ENCODE measurements around the gene GNG8.
A peak's percentile ranks its signal among the peaks of the same experiment; 100 is the strongest.

Gene GNG8

DNA sequence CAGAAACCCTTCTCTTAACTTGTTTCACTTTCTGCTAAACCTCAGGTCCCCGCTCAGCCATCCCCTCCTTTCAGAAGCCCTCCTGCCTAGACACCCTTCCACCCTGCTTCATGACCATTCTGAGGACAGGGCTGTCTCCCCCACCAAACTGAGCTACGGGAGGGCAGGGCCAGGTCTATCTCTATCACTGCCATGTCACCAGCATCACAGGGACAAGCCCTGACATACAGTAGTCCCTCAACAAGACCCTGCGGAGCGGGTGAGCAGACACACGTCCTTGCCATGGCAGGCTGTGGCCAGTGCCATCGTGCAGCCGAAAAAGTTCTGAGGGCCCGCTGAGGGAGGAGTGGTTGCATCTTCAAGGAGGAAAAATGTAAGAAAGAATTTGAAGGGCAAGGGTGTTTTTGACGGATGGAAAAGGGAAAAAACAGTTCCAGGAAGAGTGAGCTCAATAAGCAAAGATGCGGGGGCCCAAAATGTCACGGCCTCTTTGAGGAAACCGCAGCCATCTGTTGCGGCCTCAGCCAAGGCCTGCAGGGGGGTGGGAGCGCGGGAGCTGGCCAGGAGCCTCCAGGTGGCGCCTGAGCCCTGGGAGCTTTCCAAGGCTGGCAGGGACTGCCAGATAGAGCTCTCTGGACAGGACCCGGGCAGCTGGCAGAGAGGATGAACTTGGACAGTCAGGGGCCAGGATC is 19.2 kb downstream of the GNG8 start:
- peak; percentile 79 for DNase-seq

DNA sequence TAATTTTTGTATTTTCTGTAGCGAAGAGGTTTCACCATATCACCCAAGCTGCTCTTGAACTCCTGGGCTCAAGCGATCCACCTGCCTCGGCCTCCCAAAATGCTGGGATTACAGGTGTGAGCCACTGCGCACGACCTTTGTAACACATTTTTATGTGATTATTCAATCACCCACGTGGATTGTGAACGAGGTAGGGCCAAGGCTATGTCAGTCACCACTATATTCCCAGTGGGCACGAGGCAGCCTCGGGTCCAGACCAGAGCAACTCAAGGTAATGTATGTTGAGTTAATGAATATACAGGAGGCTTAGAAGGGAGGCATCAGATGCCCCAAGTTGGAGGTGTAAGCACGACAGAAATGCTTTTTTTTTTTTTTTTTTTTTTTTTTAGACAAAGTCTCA is 20.0 kb downstream of the GNG8 start:
- no peak for DNase-seq

DNA sequence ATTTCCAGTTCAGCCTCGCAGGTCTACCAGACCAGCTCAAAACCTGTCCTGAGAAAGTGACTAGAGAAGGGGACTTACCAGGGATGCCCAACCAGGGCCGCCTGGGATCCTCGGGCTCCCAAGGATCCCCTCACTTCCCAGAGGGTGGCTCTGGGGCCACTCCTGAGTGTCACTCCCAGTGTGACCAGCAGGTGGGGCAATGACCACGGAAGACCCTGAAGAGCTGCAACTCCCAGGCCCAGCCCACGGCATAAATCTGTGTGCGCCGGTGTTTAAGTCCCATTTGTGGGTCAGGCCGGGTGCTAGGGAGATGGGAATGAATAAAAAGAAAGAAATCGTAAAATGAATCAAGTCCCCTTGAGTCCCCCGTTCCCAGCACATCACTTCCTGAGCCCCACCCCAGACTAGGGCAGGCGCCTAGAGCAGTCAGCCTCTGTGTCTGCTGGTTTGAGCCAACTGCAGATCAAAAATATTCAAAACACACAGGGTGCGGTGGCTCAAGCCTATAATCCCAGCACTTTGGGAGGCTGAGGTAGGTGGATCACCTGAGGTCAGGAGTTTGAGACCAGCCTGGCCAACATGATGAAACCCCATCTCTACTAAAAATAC is 21.8 kb downstream of the GNG8 start:
- DNase-seq, result peak; percentile 94

DNA sequence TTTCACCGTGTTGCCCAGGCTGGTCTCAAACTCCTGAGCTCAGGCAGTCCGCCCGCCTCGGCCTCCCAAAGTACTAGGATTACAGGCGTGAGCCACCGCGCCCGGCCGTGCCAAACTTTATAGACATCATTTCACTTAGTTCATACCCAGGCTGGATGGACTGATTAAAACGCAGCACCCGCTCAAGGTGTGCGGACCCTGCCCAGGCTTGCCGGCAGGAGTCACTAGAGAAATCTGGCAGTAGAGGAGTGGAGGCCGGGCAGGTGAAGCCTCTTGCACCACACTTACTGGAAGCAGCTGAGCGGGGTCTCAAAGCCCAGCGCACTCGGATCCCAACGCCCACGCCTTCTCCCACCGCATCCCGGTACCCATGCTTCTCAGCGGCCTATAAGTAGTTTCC is 22.5 kb downstream of the GNG8 start:
- peak; percentile 51 for DNase-seq

DNA sequence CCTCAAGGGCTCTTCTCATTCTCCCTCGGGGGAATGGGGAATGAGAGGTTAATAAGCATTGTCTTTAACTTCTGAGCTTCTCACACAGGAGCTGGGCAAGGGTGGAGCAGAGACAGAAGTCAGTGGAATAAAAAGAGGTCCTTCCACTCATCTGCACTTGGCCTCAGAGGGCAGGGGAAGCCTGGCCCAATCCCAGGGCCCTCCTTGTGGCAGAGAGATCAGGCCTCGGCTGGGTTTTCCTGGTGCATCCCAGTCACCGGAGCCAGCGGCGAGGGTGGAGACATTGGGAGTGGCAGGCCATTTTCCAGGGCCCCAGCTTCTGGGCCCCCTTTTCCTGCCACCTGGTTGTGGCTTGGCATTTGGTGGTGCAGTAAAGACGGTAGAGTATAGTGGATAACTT is 24.2 kb downstream of the GNG8 start:
- DNase-seq, result peak; percentile 51

DNA sequence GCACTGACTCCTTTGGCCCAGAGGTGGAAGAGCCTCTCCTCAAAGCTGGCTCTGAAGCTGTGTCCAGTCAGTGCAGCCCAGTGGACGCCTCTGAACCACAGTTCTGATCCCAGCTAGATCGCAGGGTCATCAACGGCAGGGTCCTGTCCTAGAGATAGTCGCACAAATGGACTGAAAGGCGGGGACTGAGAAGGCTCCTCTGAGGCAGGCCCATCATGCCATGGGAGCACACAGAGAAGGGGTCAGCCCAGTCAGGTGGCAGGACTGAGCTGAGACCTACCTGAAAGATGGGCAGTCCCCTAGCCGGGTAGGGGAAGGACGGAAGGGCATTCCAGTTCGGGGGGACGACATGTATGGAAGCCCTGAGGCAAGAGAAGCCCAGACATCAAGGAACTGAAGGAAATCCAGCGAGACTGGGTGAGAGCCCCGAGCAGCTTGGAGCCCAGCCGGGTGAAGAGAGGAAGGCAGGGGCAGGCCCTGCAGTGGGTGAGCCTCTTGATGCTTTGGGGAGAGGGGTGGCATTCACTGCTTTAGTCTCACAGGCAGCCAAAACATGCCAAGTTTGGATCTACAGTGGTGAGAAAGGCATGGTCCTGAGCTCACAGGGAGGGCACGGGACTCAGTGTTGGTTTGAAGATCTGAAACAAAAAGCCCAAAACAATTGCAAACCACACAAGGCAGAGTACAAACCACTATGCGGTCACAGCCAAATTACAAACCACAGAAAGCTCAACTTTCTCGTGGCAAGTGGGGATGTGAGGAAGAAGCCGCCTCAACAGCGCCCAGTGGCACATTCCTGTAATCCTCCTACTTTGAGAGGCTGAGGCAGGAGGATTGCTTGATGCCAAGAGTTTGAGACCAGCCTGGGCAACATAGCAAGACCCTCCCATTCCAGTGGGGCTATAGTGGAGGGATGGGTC is 24.9 kb downstream of the GNG8 start:
- peak; percentile 61 for DNase-seq

DNA sequence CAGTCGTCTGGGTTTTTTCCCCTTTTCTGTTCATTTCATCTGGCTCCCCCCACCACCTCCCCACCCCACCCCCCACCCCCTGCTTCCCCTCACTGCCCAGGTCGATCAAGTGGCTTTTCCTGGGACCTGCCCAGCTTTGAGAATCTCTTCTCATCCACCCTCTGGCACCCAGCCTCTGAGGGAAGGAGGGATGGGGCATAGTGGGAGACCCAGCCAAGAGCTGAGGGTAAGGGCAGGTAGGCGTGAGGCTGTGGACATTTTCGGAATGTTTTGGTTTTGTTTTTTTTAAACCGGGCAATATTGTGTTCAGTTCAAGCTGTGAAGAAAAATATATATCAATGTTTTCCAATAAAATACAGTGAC is 25.6 kb downstream of the GNG8 start:
- peak; percentile 42 for DNase-seq

DNA sequence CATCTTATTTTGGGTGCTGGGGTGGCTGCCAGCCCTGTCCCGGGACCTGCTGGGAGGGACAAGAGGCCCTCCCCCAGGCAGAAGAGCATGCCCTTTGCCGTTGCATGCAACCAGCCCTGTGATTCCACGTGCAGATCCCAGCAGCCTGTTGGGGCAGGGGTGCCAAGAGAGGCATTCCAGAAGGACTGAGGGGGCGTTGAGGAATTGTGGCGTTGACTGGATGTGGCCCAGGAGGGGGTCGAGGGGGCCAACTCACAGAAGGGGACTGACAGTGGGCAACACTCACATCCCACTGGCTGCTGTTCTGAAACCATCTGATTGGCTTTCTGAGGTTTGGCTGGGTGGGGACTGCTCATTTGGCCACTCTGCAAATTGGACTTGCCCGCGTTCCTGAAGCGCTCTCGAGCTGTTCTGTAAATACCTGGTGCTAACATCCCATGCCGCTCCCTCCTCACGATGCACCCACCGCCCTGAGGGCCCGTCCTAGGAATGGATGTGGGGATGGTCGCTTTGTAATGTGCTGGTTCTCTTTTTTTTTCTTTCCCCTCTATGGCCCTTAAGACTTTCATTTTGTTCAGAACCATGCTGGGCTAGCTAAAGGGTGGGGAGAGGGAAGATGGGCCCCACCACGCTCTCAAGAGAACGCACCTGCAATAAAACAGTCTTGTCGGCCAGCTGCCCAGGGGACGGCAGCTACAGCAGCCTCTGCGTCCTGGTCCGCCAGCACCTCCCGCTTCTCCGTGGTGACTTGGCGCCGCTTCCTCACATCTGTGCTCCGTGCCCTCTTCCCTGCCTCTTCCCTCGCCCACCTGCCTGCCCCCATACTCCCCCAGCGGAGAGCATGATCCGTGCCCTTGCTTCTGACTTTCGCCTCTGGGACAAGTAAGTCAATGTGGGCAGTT is 26.2 kb downstream of the GNG8 start:
- DNase-seq, result no peak

DNA sequence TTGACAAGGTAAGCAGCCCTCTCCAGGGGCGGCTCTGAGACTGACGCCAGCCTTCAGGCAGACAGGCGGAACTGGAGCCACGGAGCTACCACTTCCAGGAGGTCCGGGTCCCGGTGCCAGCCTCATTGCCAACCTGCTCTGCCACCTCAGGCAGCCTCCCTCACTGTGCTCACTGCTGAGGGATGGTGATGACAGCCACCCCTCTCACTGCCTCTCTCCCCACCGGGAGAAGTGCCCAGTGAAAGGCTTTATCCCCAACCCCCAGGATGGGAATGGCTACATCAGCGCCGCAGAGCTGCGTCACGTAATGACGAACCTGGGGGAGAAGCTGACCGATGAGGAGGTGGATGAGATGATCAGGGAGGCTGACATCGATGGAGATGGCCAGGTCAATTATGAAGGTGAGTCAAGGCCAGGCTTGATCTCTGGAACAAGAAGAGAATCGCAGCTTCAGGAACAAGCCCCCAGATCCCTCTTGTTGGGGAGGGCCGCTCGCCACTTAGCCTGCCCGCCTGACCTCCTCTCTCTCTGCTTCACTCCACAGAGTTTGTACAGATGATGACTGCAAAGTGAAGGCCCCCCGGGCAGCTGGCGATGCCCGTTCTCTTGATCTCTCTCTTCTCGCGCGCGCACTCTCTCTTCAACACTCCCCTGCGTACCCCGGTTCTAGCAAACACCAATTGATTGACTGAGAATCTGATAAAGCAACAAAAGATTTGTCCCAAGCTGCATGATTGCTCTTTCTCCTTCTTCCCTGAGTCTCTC is 27.2 kb downstream of the GNG8 start:
- peak; percentile 48 for DNase-seq

DNA sequence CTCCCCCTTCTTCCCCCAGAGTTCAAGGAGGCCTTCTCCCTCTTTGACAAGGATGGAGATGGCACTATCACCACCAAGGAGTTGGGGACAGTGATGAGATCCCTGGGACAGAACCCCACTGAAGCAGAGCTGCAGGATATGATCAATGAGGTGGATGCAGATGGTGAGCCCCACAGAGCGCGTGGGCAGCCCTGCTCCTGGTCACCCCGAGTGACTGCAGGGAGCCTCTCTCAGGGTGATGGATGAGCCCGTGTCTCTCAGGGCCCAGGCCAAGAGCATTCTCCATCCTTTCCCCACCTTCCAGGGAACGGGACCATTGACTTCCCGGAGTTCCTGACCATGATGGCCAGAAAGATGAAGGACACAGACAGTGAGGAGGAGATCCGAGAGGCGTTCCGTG is 27.8 kb downstream of the GNG8 start:
- DNase-seq, result no peak

DNA sequence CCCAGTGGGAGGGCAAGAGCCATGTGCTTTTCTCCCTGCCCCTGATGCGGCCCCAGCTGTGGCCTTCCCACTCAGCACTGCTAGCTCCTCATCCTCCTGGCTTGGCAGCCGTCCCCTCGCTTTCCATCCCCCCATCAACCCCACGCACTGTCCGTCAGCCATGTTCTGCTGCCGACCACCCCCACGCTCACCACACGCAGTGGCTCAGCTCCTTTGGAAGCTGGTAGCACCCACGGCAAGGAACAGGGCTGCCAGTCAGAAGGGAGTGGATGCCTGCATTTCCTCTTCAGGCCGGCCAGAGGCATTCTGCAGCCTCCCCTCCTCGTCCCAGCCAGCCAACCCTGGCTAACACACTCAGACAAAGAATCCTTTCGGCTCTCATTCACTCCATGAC is 28.6 kb downstream of the GNG8 start:
- no peak for DNase-seq

DNA sequence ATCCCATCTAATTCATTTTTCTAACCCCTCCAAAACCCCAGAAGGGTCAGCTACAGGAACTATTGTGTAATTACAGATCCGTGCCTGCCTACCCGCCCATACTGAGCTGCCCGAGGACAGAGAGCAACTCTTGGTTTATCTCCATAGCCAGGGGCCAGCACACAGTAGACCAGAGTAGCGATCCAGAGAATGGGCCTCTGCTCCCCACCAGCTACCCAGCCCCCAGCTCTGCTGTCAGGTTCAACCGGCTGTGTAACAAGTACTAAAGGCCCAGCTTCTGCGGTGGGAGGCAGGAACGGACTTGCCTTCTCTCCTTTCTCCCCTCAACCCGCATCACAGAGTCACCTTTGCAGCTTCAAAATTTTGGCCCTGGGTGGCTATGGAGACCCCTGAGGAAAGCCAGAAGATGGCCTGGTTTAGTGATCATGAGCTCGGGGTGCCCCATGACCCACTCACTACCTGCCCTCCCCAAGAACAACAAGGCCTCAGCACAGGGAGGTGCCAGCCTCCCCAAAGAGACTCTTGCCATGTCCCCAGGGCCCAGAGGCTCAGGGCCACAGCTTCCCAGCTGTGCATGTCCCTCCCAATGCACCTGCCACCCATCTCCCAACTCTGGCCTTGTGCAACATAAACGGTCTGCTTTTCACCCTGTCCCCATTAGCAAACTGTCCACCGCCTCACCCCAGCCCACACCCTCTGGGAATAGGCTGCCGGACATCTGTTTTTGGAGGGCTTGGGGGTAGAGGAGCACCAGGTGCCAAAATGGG is 29.1 kb downstream of the GNG8 start:
- DNase-seq, result no peak

DNA sequence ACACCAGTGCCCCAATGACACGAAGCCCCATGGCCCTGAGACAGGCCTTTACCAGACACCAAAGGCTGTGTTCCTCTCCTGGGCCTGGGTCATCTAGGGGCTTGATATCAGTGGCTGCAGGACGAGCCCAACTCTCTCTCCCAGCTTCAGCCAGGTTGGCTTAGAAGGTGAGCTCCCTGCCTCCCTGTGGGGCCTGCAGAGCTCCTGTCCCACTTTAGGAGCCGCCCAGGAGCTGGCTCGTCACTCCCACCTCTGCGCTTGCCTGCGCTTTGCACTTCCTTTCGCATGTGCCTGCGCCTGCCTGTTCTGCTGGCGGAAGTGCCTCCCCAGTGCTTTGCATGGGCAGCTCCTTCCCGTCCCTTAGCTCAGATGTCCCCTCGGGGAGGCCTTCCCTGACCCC is 30.0 kb downstream of the GNG8 start:
- DNase-seq, result no peak

DNA sequence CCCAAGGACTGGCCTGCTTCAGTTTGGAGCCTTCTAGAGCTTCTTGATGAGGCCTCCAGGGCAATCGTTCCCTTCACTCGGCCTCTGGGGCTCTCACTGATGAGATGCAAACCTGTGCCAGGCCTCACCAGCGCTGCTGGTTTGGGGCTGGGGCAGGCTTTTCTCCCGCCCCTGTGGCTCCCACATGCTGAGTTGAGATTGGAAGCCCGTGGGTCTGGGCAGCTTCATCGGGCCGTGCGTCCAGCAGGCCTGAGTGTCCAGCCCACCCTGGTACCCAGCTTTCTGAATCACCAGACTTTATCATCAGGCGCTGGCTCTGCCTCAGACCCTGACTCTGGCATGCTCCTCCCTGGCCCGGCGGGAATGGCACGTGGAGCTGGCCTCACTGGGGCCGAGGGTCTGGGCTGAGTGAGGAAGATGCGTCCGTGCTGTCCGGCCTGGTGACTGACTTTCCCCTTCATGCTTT is 30.6 kb downstream of the GNG8 start:
- DNase-seq, result no peak

DNA sequence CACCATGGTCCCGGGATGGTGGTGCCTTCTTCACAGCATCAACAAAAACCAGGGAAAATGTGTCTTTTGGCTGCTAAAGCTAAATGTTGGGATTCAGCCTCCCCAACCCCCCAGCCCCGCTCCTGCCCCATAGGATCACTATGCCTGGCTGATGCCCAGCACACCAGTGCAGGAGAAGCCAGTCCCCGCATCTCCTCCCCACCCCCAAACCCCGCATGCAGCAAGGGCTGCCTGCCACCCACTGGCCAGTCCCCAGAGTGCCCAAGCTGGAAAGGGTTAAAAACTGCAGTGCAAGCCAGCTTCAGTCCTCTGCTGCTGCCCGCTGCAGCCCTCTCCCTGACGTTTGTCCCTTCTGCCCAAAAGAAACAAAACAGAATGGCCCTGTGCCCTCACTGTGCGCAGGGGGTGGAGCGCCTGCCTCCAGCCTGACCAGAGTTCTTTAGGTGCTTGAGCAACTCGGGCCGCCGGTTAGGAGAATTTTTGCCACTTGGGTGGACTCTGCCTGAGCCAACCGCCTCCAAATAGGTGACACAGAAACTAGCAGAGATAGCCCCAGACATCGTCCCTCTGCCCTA is 31.1 kb downstream of the GNG8 start:
- no peak for DNase-seq

DNA sequence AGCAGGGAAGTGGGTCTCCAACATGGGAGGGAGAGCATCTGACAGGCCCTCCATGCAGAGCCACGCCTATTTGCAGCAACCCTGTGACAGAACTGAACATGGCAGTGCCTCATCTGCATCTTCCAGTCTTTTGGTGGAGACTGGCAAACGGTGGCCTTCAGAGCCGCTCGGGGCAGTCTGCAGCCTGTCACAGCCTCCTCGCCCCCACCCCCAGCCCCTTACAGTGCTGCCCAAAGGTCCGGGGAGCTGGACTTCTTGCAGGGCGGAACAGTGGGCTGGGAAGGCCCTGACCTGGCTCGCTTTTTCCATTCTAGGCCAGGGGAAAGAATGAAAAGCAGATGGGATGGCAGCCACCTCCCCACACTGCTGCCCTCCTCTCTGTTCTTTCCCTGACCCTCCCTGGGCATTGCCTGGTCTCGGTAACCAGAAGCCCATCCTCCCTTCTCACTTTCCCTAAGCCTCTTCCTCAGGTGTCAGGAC is 32.2 kb downstream of the GNG8 start:
- no peak for DNase-seq

DNA sequence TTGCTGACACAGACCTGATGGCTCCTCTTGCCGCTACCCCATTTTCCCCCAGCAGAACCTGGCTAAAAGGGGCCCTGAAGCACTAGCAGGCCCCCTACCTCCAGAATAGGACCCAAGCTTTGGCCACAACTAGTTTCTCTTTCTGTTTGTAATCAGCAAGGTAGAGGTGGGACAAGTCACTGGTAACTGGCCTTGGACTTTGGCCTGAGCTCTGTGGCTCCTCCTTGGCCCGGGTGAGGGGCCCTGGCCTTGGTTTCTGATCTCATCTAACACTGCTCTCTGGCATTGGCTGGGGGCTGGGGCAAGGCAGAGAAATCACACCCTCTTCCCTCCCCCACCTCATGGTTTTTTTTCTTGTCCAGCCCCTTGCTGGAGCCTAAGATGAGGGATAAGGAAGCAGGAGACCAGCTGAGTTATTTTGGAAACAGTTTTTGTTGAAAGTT is 32.8 kb downstream of the GNG8 start:
- no peak for DNase-seq

DNA sequence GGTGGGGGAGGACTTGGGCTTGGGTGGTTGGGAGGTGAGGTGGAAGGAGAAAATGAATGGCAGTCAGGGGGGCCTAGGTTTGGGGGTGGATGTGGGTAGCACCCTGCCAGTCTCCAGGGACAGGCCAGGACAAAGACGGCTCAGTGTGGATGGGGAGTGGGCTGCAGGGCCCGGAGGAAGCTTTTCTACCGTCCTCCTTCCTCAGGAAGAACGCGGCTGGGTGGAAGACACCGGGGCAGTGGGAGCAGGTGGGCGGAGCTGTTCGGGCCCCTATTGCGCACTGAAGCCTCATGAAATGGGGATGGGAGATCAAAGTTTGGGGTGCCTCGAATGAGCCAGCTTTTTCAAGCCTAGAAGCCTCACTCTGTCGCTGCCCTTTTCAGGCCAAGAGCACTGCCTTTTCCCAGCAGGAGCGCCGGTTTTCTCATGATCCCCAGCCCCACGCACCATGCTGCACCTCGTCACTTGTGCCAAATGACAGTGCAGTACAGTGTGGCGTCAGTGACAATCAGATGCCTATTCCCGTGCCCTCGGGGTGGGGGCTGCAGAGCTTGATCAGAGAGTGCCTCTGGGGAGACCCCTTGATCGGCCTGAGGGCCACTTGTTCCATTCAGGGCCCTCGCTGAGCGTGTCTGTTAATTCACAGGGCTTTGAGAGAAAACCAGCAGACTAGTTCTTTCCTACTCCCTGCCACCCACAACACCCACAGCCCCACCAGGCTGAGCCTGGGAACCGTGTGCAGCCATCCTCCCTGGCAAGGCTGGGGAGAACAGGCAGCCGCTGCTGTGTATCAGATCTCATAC is 33.4 kb downstream of the GNG8 start:
- DNase-seq, result peak; percentile 78

DNA sequence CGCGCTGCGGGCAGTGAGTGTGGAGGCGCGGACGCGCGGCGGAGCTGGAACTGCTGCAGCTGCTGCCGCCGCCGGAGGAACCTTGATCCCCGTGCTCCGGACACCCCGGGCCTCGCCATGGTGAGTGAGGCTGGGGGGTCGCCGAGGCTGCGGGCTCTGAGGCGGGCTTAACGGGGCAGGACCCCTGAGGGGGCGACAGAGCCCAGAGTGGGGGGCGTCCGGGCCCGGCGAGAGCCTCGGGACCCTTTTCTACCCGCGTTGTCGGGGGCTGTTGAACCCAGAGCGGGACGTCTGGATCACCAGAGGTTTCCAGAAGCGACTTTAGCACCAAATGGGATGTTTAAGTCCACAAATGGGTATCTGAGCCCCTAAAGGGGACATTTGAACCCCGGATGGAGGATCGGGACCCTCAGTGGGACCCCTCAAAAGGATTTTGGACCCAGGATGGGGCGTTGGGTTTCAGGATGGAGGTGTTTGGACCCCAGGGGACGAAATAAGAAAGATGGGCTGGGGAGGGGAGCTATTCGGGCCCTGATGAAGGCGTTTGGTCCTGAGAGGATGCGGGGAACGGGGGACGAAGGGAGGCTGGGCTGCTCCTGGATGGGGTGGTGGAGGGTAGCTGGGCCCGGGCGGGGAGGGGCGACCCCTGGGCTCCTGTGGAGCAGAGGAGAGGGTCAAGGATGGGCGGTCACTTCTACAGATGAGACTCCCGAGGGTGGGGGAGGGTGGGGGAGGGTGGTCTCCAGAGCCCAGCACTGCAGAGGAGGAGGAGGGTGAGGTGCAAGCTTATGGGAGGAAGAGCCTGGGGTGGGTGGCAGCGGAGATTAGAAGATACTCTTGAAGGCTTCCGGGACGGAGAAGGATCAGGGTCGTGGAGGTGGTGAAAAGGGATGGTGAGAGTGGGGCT is 34.4 kb downstream of the GNG8 start, which contains the start of gene CALM3:
TSS of gene CALM3 (plus strand) at position 13 of the 907 bp plus-strand sequence. CDS start at position 118, 105 bp downstream.
- DNase-seq, result no peak
